ENCODE results near the gene PRKG1. TPM values are rescaled to one million over a fixed set of nuclear protein-coding genes. Genes with fewer than 3 reads are reported as not detected.
"Not testable (repeated sequence)": the region's sequence is repeated elsewhere in the genome, so short reads cannot be mapped to it uniquely, and the experiment has no call there.

The PRKG1 gene
- total and polyA plus RNA-seq, 7 donors: 4.5 to 49.0 (median 31.7) TPM

- ATAC-seq: no peak
- WGBS, 3 donors: 80 to 83% (median 82%) methylated on average over 2 of the region's 2 CpGs
These were observed 500.2 kb downstream of the PRKG1 start for GRCh38 chr10:51574248-51575048.

GRCh38 chr10:51581196-51581595 is 506.9 kb downstream of the PRKG1 start:
- ATAC-seq; H3K27me3 ChIP-seq (ENCODE audit: insufficient read depth in 3 of 3, low read length in 2 of 3); H3K4me1 ChIP-seq; DNase-seq; H3K27ac ChIP-seq; H3K36me3 ChIP-seq (ENCODE audit: insufficient read depth in 1 of 2, low read depth in 1 of 2); H3K9me3 ChIP-seq; intact Hi-C loops (cut with DNase I); H3K4me3 ChIP-seq: not testable (repeated sequence)
- 80 to 83% (median 82%) methylated on average over 6 of the region's 6 CpGs for WGBS, 3 donors

More at GRCh38 chr10:51574248-51575048, 500.2 kb downstream of the PRKG1 start:
- TF ChIP-seq CTCF (IDR thresholded peaks at IDR 0.05): no peak
- DNase-seq: no peak
- Histone ChIP-seq H3K27ac (no peak overlapping the region), H3K27me3 (ENCODE audit: insufficient read depth in 3 of 3, low read length in 2 of 3) (no peaks in the 10 kb centered on the region), H3K4me1 (no peaks in the 10 kb centered on the region), H3K36me3 (ENCODE audit: insufficient read depth in 1 of 2, low read depth in 1 of 2) (no peaks in the 10 kb centered on the region), H3K9me3 (no peaks in the 10 kb centered on the region), H3K4me3 (no peak overlapping the region)
- intact Hi-C loops (cut with DNase I): no loop called here

- DNase-seq: no peak
- no peak overlapping the region for H3K27ac ChIP-seq
- no peaks in the 10 kb centered on the region for H3K9me3 ChIP-seq
- no peak overlapping the region for H3K4me3 ChIP-seq
- no peaks in the 10 kb centered on the region for H3K36me3 ChIP-seq (ENCODE audit: insufficient read depth in 1 of 2, low read depth in 1 of 2)
- intact Hi-C loops (cut with DNase I): no loop called here
- H3K27me3 ChIP-seq (ENCODE audit: insufficient read depth in 3 of 3, low read length in 2 of 3): no peaks in the 10 kb centered on the region
- no peak for ATAC-seq
- no peak for TF ChIP-seq CTCF (IDR thresholded peaks at IDR 0.05)
- no peaks in the 10 kb centered on the region for H3K4me1 ChIP-seq
These were observed 509.7 kb downstream of the PRKG1 start for GRCh38 chr10:51583976-51584375.

GRCh38 chr10:51585742-51586141 is 511.5 kb downstream of the PRKG1 start:
- Histone ChIP-seq H3K4me3 (no peak overlapping the region), H3K9me3 (no peaks in the 10 kb centered on the region), H3K27me3 (ENCODE audit: insufficient read depth in 3 of 3, low read length in 2 of 3) (no peaks in the 10 kb centered on the region), H3K27ac (no peak overlapping the region), H3K36me3 (ENCODE audit: insufficient read depth in 1 of 2, low read depth in 1 of 2) (no peaks in the 10 kb centered on the region), H3K4me1 (no peaks in the 10 kb centered on the region)
- 90 to 94% (median 91%) methylated on average over 7 of the region's 7 CpGs for WGBS, 3 donors
- intact Hi-C loops (cut with DNase I): no loop called here
- ATAC-seq (no peak), DNase-seq (no peak)
- TF ChIP-seq CTCF (IDR thresholded peaks at IDR 0.05): no peak

GRCh38 chr10:51588984-51589383 is 514.7 kb downstream of the PRKG1 start:
- intact Hi-C loops (cut with DNase I): no loop called here
- Histone ChIP-seq H3K9me3 (no peaks in the 10 kb centered on the region), H3K4me3 (no peak overlapping the region), H3K27me3 (ENCODE audit: insufficient read depth in 3 of 3, low read length in 2 of 3) (no peaks in the 10 kb centered on the region), H3K36me3 (ENCODE audit: insufficient read depth in 1 of 2, low read depth in 1 of 2) (no peaks in the 10 kb centered on the region), H3K27ac (no peak overlapping the region), H3K4me1 (no peaks in the 10 kb centered on the region)
- no peak for TF ChIP-seq CTCF (IDR thresholded peaks at IDR 0.05)
- ATAC-seq: no peak
- 94 to 98% (median 97%) methylated on average over 1 of the region's 1 CpG for WGBS, 3 donors
- DNase-seq: no peak
